ENCODE measurements around the gene OTOR. TPM values are rescaled to one million over a fixed set of nuclear protein-coding genes. Genes with fewer than 3 reads are reported as not detected.

OTOR gene
- total RNA-seq, 4 donors from 2014 or later = not detected

DNA sequence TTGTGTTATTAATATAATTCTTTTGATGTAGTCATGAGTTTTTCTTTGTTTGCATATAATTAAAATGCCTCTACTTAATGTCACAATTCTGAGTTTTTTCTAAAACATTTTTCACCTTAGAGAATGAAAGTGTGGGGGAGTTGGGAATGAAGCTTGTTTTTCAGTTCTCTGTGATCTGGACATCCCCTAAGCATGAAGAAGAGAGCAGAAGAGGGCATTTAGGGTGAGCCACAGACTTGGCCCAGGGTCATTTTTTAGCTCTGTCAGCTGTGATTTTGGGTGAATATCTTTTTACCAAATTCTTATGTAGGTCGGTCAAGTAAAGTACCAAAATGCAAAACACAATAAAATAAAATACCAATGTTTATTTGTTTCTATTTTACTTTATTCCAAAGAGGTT, 3.9 kb downstream of the OTOR start:
- WGBS, 2 donors = 77 to 84% methylated on average over 1 of the region's 1 CpG
- intact Hi-C loops (cut with DNase I; ENCODE audit: low total_unique reads) = no loop called here
- no peak for DNase-seq (ENCODE audit: low spot score in 2 of 2)
- H3K4me3 ChIP-seq (ENCODE audit: low read depth, poor library complexity, severe bottlenecking) = no peak overlapping the region
- TF ChIP-seq POLR2A (IDR thresholded peaks at IDR 0.05) = no peak

DNA sequence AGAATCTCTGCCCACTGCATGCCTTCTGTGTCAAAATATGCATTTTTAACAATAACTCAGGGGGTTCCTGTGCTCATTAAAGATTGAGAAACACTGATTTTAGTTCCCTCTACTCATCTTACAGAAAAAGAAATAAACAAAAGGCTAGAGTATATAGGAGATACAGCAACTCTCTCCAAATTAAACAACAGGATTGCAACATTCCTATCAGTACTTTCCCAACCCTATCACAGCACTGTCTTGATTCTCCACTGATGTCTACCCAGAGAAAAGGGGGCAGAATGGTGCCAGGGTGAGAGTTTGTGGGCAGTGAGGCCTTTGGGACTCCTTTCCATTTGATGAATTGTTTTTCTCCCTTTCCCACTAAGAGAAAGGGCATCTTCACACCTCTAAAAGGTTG, 4.7 kb downstream of the OTOR start:
- no peak for DNase-seq (ENCODE audit: low spot score in 2 of 2)
- H3K4me3 ChIP-seq (ENCODE audit: low read depth, poor library complexity, severe bottlenecking) = no peak overlapping the region
- TF ChIP-seq POLR2A (IDR thresholded peaks at IDR 0.05) = no peak
- TF ChIP-seq, protein P1, sequence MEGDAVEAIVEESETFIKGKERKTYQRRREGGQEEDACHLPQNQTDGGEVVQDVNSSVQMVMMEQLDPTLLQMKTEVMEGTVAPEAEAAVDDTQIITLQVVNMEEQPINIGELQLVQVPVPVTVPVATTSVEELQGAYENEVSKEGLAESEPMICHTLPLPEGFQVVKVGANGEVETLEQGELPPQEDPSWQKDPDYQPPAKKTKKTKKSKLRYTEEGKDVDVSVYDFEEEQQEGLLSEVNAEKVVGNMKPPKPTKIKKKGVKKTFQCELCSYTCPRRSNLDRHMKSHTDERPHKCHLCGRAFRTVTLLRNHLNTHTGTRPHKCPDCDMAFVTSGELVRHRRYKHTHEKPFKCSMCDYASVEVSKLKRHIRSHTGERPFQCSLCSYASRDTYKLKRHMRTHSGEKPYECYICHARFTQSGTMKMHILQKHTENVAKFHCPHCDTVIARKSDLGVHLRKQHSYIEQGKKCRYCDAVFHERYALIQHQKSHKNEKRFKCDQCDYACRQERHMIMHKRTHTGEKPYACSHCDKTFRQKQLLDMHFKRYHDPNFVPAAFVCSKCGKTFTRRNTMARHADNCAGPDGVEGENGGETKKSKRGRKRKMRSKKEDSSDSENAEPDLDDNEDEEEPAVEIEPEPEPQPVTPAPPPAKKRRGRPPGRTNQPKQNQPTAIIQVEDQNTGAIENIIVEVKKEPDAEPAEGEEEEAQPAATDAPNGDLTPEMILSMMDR (IDR thresholded peaks at IDR 0.05) = no peak
- intact Hi-C loops (cut with DNase I; ENCODE audit: low total_unique reads) = no loop called here

DNA sequence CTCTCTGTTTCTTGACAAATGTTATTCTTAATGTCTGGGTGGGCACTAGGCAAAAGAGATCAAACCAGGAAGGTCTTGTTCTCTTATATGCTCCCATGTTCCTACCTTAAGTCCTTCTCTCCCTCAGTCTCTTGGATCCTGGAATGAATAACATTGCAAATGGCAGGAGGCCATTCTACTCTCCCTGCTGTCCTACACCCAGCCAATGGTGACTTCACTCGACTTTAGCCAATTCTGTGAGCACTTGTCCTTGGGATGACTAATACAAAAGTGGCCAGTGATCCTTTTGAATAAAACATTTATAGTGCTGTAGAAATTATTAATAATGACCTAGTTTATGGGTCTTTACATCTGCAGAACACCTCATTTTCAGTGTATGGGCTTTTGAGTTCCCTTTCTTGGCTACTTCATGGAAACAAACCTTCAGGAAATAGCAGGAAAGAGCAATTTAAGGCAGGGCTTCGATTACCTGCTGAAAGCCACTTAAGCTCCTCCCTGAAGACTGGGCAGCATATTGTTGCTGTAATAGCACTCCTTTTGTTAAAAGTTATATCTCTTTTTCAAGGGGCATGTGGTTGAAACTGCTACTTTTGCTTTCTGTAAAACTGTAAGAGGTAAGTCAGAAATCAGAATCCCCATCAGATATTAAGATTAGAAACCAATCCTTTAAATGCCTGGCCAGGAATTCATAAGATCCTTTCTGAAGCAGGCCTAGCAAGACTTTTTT, 10.5 kb downstream of the OTOR start:
- TF ChIP-seq, protein P1 (IDR thresholded peaks at IDR 0.05) = no peak
- no peak for TF ChIP-seq POLR2A (IDR thresholded peaks at IDR 0.05)
- intact Hi-C loops (cut with DNase I; ENCODE audit: low total_unique reads) = no loop called here
- H3K4me3 ChIP-seq (ENCODE audit: low read depth, poor library complexity, severe bottlenecking) = no peak overlapping the region
- no peak for DNase-seq (ENCODE audit: low spot score in 2 of 2)
- WGBS, 2 donors = 41 to 60% methylated on average over 2 of the region's 2 CpGs

- no peak overlapping the region for H3K4me3 ChIP-seq (ENCODE audit: low read depth, poor library complexity, severe bottlenecking)
- intact Hi-C loops (cut with DNase I; ENCODE audit: low total_unique reads) = no loop called here
- DNase-seq (ENCODE audit: low spot score in 2 of 2) = no peak
- TF ChIP-seq, protein P1 (IDR thresholded peaks at IDR 0.05) = no peak
- TF ChIP-seq POLR2A (IDR thresholded peaks at IDR 0.05) = no peak
- 67 to 77% methylated on average over 1 of the region's 1 CpG for WGBS, 2 donors
Observed at GRCh38 chr20:16759181-16759563, 11.0 kb downstream of the OTOR start.

DNA sequence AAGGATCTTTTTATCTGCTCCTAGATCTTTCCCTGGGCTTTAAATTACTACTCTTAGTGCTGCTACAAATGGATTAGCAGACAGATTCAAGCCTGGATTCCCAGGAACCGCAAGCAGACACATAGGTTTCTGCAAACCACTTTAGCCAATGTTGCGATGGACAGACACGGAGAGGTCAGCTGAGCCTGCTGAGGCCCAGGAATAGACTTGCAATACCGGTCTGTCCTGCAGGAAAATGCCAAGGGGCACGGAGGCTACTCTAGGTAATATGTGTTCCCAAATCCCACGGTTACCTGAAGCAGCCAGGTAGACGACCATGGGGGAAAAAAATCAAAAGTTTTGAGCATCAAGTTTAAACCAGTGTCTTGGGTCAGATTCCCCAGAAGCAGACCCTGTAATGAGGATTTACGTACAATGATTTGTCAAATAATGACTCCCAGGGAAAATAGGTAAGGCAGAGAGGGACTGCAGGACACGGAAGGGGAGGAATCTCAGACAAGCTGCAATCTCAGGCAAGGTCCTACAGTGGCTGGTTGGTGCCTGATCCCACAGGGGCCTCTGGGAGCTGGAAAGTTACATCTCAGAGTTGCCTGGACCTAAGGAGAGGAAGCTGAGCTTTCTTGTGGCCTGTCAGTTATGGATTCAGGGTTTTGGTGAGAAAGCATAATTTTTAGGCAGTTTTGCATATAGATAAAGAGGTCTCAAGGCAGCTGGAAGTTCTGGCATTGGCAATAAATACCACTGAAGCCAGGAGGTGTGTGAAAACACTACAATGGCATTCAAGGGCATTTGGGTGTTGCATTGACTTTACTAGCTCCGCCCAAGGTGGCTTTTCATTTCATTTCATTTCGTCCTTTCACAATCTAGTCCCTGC, 12.5 kb downstream of the OTOR start:
- no peak overlapping the region for H3K4me3 ChIP-seq (ENCODE audit: low read depth, poor library complexity, severe bottlenecking)
- TF ChIP-seq, protein P1 (IDR thresholded peaks at IDR 0.05) = no peak
- TF ChIP-seq POLR2A (IDR thresholded peaks at IDR 0.05) = no peak
- DNase-seq (ENCODE audit: low spot score in 2 of 2) = no peak
- 48% methylated on average over 11 of the region's 11 CpGs for WGBS, 2 donors
- intact Hi-C loops (cut with DNase I; ENCODE audit: low total_unique reads) = no loop called here

GRCh38 chr20:16761305-16761829, 13.2 kb downstream of the OTOR start:
- 1 to 4% methylated on average over 3 of the region's 3 CpGs for WGBS, 2 donors
- H3K4me3 ChIP-seq (ENCODE audit: low read depth, poor library complexity, severe bottlenecking) = no peak overlapping the region
- intact Hi-C loops (cut with DNase I; ENCODE audit: low total_unique reads) = no loop called here
- DNase-seq (ENCODE audit: low spot score in 2 of 2) = peak in 1 of 2 donors; percentile 24
- TF ChIP-seq, protein P1 (IDR thresholded peaks at IDR 0.05) = no peak
- no peak for TF ChIP-seq POLR2A (IDR thresholded peaks at IDR 0.05)

Measured in lower leg skin (tissue), 4 donors.